Raji (cell line): Measurements from ENCODE around the gene HIBCH.

Experiments
- POLR2A ChIP-seq: IDR thresholded peaks from 2 replicates; pipeline ENCODE4 v1.6.1; 2011; ENCODE audit warnings: low read depth, low read length, control low read depth; ENCODE audit not compliant: insufficient read depth

Gene HIBCH

GRCh38 chr2:190217616-190218015 lies 102.0 kb downstream of the HIBCH start:
- no peak for TF ChIP-seq POLR2A

DNA sequence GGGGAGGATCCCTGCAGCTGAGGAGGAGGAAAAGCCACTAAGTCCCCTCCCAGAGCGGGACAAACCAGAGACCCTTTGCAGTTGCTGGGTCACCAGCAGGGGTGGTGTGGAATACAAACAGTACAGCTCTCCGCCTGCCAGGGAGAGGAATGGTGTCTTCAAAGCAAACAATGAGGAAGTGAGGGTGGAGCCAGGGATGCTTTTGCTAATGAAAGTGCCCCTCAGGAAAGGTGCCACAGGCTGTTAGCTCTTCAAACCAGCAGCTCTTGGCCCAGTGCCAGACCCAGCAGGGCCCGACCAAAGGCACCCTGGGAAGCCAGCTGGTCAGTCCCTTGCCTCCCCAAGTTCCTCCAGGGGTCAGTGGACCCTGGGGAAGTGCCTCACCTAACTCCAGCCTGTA lies 102.8 kb downstream of the HIBCH start:
- TF ChIP-seq POLR2A: no peak

- no peak for TF ChIP-seq POLR2A
Measured at GRCh38 chr2:190215620-190216019, 104.0 kb downstream of the HIBCH start.

- no peak for TF ChIP-seq POLR2A
Measured at GRCh38 chr2:190214426-190215194, 105.0 kb downstream of the HIBCH start.

GRCh38 chr2:190213441-190214335 lies 105.9 kb downstream of the HIBCH start:
- TF ChIP-seq POLR2A: no peak

DNA sequence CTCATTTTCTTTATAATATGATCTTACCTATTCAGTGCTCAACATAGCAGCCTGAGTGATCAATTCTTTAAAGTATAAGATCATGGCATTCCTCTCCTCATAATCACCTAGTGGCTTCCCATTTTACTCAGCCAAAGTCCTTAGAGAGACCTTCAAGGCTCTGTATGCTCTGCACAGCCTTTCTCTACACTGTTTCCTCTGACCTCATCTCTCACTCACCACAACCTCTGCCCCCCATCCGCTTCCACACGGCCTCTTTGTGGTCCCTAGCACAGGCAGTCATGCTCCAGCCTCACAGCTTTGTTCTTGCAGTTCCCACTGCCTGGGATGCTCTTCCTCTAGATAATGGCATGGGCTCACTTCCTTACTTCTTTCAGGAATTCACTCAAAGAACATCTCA lies 109.2 kb downstream of the HIBCH start:
- no peak for TF ChIP-seq POLR2A

DNA sequence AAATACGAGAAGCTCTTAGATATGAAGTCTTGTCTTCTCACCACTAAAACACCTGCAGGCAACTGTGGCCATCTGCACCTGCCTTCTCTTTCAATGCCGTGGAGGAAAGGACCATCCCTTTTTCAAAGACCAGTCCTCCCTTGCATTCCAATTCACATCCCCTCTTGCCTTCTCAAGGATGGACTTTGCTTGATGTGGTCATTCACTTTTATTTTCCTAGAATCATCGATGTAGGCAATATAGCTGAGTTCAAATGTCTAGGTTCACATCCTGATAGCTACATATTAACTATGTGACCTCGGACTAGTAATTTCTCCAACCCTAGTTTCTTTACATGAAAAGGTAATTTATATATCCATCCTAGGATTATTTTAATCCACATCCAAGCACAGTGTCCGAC lies 110.1 kb downstream of the HIBCH start:
- no peak for TF ChIP-seq POLR2A

DNA sequence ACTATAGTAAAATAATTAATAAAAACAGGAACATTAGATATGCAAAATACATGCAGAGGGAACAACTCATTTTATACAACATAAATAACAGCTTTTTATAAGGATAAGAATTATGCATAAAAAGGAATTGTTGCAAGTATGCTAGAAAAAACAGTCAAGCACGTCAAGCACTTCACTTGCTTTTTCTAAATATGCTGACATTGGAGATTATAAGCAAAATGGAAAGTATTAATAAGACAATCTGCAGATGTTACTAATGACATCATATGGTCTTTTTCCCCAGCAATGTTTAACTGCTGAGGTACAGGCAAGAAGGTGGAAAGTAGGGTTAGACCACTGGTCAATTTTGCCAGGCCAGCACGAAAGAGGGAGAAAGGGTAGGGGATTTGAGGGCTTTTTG lies 111.7 kb downstream of the HIBCH start:
- no peak for TF ChIP-seq POLR2A

DNA sequence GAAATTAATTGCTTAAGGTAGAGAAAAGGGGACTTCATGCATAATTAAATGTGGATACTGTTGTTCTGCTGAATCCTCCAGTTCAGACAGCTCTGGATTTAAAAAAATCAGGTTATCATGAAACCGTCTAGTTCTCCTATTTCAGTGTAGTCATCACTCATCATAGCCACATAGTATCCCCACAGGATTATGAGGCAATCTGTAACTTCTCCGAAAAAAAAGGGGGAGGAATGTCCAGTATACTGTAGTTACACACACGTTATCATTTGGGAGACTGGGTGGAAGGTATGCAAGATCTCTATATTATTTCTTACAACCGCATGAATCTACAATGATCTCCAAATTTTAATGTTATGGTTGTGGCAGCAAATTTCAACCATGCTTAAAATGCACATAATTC lies 114.0 kb downstream of the HIBCH start:
- no peak for TF ChIP-seq POLR2A

GRCh38 chr2:190202604-190203003 lies 117.0 kb downstream of the HIBCH start:
- TF ChIP-seq POLR2A: no peak

- no peak for TF ChIP-seq POLR2A
Measured at GRCh38 chr2:190202018-190202417, 117.6 kb downstream of the HIBCH start.

- no peak for TF ChIP-seq POLR2A
Measured at GRCh38 chr2:190200603-190201002, 119.0 kb downstream of the HIBCH start.

DNA sequence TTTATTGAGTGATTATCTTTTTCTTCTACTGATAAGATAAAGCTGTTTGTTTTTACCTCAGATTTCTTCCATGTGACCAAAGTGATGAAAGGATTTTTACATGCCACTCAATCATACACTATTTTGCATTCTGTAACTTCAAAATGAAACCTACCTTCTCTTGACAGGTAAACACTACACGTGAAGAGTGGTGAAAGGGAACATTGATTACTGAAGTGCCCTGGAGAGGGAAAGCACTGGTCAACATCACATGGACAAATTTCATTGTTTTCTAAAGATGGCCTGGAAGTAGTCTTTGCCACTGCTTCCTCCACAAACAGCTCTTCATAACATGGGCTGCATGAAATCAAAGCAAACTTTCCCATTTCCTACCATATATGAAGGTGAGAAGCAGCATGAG lies 120.1 kb downstream of the HIBCH start:
- no peak for TF ChIP-seq POLR2A

GRCh38 chr2:190199109-190199508 lies 120.5 kb downstream of the HIBCH start:
- no peak for TF ChIP-seq POLR2A

DNA sequence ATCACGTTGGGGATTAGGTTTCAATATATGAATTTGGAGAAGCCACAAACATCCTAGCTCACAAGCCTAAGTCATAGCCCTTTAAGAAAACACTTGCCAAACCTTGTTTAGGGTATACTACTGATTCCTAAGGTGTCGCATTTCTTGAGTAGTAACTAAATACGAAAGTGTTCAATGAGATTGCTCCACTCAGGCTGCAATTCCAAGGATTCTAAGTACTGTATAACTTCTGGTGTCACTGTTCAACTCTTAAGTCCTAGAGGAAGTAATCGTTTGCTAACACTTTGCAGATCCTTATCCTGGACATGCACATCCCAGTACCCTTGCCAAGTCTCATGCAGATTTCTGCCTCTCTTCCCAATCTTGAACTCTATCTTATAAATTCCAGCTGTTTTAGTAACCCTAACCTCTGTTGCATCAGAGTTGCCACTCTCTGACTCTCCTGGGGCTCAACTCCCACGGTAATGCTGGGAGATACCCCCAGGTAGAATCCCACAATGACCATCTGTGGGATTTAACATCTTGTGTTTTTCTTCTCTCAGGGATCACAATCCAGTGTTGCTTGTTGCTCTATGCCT lies 122.4 kb downstream of the HIBCH start:
- TF ChIP-seq POLR2A: no peak

GRCh38 chr2:190190507-190191162 lies 129.0 kb downstream of the HIBCH start:
- TF ChIP-seq POLR2A: no peak

- TF ChIP-seq POLR2A: no peak
Measured at GRCh38 chr2:190188289-190188688, 131.3 kb downstream of the HIBCH start.
